Islet of Langerhans (tissue), 1 donor: ENCODE data around the gene WDR26.
A peak's percentile ranks its signal among the peaks of the same experiment; 100 is the strongest.
"Not testable (repeated sequence)": the region's sequence is repeated elsewhere in the genome, so short reads cannot be mapped to it uniquely, and the experiment has no call there.

Experiments
- FAIRE-seq: peaks from one replicate; lab custom pipeline; 2011; peaks lifted over from hg19 to GRCh38; lab: Jason Lieb, UNC

Gene WDR26

GRCh38 chr1:224434691-224435317 is at the start of gene WDR26:
Gene WDR26 (minus strand): TSS chr1:224434797.
- FAIRE-seq: no peak

- FAIRE-seq: not testable (repeated sequence)
Measured at GRCh38 chr1:224483206-224483605, 48.6 kb upstream of the WDR26 start.

GRCh38 chr1:224482619-224483018 is 48.0 kb upstream of the WDR26 start:
- FAIRE-seq: no peak

GRCh38 chr1:224481601-224482000 is 47.0 kb upstream of the WDR26 start:
- FAIRE-seq: no peak

- FAIRE-seq: not testable (repeated sequence)
Measured at GRCh38 chr1:224480888-224481459, 46.4 kb upstream of the WDR26 start.

- FAIRE-seq: not testable (repeated sequence)
Measured at GRCh38 chr1:224480200-224480599, 45.6 kb upstream of the WDR26 start.

- no peak for FAIRE-seq
Measured at GRCh38 chr1:224472806-224473205, 38.2 kb upstream of the WDR26 start.

GRCh38 chr1:224466154-224466553 is 31.6 kb upstream of the WDR26 start:
- FAIRE-seq: no peak

- no peak for FAIRE-seq
Measured at GRCh38 chr1:224459966-224460365, 25.4 kb upstream of the WDR26 start.

GRCh38 chr1:224458996-224459395 is 24.4 kb upstream of the WDR26 start:
- FAIRE-seq: no peak

- FAIRE-seq: no peak
Measured at GRCh38 chr1:224458296-224458695, 23.7 kb upstream of the WDR26 start.

- no peak for FAIRE-seq
Measured at GRCh38 chr1:224457782-224458144, 23.2 kb upstream of the WDR26 start.

- FAIRE-seq: no peak
Measured at GRCh38 chr1:224456637-224456953, 22.0 kb upstream of the WDR26 start.

- FAIRE-seq: peak; percentile 47
Measured at GRCh38 chr1:224454402-224455055, 19.9 kb upstream of the WDR26 start.

GRCh38 chr1:224450561-224451350 is 16.2 kb upstream of the WDR26 start:
- no peak for FAIRE-seq

- no peak for FAIRE-seq
Measured at GRCh38 chr1:224450159-224450558, 15.6 kb upstream of the WDR26 start.

GRCh38 chr1:224448453-224449017 is 13.9 kb upstream of the WDR26 start:
- no peak for FAIRE-seq

GRCh38 chr1:224447971-224448370 is 13.4 kb upstream of the WDR26 start:
- no peak for FAIRE-seq

- FAIRE-seq: no peak
Measured at GRCh38 chr1:224447251-224447650, 12.7 kb upstream of the WDR26 start.

- no peak for FAIRE-seq
Measured at GRCh38 chr1:224438989-224439388, 4.4 kb upstream of the WDR26 start.

- FAIRE-seq: no peak
Measured at GRCh38 chr1:224435999-224436398, 1.4 kb upstream of the WDR26 start.

GRCh38 chr1:224435318-224435763 is 744 bp upstream of the WDR26 start:
- no peak for FAIRE-seq
